GM12865 (cell line): ENCODE measurements around the gene VWA5B1.

Experiments
- DNase-seq: peaks from one replicate; pipeline ENCODE4 v3.0.0; 2010; ENCODE audit warnings: low read depth
- H3K4me3 ChIP-seq: 2 replicates; pipeline ENCODE4 v1.5.1; 2011; ENCODE audit warnings: mild to moderate bottlenecking, low read depth, low read length, control low read depth
- TF ChIP-seq, protein P1 (sequence below): IDR thresholded peaks from 2 replicates; pipeline ENCODE4 v1.5.1; 2011; ENCODE audit warnings: low read length, control low read depth, low read depth, inconsistent platforms; ENCODE audit not compliant: insufficient read depth; ENCODE audit errors: missing control alignments

Gene VWA5B1, protein sequence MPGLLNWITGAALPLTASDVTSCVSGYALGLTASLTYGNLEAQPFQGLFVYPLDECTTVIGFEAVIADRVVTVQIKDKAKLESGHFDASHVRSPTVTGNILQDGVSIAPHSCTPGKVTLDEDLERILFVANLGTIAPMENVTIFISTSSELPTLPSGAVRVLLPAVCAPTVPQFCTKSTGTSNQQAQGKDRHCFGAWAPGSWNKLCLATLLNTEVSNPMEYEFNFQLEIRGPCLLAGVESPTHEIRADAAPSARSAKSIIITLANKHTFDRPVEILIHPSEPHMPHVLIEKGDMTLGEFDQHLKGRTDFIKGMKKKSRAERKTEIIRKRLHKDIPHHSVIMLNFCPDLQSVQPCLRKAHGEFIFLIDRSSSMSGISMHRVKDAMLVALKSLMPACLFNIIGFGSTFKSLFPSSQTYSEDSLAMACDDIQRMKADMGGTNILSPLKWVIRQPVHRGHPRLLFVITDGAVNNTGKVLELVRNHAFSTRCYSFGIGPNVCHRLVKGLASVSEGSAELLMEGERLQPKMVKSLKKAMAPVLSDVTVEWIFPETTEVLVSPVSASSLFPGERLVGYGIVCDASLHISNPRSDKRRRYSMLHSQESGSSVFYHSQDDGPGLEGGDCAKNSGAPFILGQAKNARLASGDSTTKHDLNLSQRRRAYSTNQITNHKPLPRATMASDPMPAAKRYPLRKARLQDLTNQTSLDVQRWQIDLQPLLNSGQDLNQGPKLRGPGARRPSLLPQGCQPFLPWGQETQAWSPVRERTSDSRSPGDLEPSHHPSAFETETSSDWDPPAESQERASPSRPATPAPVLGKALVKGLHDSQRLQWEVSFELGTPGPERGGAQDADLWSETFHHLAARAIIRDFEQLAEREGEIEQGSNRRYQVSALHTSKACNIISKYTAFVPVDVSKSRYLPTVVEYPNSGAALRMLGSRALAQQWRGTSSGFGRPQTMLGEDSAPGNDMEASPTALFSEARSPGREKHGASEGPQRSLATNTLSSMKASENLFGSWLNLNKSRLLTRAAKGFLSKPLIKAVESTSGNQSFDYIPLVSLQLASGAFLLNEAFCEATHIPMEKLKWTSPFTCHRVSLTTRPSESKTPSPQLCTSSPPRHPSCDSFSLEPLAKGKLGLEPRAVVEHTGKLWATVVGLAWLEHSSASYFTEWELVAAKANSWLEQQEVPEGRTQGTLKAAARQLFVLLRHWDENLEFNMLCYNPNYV

DNA sequence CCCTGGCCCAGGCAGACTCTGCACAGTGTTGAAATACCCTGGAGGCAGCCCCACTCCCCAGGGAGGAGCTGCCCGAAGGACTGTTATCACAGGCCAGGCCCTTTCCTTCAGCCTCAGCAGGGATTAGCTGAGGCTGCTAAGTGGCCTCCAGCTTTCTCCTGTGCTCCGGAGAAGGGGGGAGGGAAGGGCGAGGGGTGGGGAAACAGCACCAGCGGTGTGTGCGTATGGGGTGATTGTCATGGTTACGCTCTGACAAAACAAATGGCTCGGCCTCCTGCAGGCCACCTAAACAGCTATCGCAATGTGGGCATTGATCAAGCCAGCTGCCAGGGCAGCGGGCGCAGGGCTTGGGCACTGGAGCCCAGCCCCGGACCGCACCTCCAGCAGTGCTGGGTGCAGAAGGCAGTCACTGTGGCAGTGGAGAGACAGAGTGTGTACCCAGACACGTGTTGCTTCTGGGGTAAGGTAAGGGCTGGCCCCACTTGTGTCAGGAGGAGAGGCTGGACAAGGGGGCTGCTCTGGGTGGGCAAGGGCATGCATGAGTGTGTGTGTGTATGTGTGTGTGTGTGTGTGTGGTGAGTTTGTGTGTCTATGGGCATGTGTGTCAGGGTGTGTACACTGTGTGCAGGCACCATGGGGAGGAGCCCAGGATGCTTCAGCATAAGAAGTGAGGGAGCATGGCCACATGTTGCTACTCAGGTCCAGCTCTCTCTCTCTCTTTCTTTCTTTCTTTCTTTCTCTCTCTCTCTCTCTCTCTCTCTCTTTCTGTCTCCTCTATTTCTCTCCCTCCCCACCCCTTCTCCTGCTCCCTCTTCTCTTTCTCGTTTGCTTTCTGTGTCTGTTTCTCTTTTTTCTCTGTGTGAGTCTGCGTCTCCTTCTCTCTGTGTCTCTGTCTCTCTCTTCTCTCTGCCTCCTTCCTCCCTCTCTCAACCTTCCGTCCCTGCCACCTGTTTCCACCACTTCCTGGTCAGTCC, at the start of gene VWA5B1:
Gene VWA5B1 (plus strand): TSS at position 252 of the 974 bp plus-strand sequence. CDS start 19,727 bp downstream, outside the sequence.
- H3K4me3 ChIP-seq: no peak within 1 kb of the TSS
- DNase-seq: no peak
- TF ChIP-seq, protein P1, sequence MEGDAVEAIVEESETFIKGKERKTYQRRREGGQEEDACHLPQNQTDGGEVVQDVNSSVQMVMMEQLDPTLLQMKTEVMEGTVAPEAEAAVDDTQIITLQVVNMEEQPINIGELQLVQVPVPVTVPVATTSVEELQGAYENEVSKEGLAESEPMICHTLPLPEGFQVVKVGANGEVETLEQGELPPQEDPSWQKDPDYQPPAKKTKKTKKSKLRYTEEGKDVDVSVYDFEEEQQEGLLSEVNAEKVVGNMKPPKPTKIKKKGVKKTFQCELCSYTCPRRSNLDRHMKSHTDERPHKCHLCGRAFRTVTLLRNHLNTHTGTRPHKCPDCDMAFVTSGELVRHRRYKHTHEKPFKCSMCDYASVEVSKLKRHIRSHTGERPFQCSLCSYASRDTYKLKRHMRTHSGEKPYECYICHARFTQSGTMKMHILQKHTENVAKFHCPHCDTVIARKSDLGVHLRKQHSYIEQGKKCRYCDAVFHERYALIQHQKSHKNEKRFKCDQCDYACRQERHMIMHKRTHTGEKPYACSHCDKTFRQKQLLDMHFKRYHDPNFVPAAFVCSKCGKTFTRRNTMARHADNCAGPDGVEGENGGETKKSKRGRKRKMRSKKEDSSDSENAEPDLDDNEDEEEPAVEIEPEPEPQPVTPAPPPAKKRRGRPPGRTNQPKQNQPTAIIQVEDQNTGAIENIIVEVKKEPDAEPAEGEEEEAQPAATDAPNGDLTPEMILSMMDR: no peak

DNA sequence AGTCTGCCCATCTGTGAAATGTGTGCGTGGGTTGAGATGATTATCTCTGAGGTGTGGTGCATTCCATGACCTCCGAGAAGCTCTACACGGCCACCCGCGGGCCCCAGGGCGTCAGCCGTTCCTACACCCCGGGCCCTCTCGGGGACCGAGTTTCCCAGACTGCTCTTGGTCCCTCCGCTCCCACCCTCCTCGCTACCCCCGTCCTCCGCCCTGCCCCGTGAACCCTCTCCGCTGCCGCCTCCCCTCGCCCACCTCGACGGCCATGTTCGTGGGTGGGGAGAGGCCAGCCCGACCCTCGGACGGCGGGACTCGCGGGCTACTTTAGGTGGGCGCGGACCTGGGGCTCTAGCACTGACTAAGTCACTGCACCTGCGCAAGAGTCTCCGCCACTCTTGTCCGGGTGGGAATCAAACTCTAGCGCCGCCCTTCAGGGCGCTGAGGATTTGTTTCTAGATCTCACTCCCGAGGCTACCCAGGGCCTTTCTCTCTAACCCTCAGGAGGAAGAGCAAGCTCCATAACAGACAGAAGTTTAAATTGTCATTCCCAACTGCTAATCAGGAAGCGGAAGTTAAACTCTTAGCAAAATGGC, 47.7 kb upstream of the VWA5B1 start:
- TF ChIP-seq, protein P1: no peak
- H3K4me3 ChIP-seq: no peak overlapping the region
- no peak for DNase-seq

DNA sequence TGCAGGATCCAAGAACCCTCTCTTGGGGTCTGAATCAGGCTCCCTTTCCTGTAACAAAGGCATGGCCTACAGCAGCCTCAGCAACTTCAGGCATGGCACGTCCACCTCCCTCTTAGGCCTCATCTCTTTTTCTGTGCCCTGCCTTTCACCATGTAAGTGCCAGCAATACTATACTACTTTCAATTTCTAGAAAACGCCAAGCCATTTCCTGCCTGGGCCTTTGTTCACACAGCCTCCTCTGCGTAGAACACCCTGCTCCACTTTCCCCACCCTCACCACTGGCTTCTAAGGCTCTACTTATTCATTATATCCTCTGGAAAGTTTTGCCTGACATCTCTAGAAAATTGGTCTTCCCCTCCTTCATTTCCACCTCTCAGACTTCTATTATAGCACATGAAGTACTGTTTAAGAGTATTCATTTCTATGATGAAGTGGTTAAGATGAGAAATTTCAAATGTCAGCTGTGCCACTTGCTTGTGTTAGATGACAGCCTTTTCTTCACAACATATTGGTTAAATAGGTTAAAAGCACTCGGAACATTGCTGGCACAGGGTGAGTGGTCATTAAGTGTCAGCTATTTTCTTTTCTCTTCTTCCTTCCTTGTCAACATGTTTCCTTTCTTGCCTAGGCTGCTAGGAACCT, 41.6 kb upstream of the VWA5B1 start:
- no peak overlapping the region for H3K4me3 ChIP-seq
- TF ChIP-seq, protein P1: no peak
- peak; percentile 56 for DNase-seq

DNA sequence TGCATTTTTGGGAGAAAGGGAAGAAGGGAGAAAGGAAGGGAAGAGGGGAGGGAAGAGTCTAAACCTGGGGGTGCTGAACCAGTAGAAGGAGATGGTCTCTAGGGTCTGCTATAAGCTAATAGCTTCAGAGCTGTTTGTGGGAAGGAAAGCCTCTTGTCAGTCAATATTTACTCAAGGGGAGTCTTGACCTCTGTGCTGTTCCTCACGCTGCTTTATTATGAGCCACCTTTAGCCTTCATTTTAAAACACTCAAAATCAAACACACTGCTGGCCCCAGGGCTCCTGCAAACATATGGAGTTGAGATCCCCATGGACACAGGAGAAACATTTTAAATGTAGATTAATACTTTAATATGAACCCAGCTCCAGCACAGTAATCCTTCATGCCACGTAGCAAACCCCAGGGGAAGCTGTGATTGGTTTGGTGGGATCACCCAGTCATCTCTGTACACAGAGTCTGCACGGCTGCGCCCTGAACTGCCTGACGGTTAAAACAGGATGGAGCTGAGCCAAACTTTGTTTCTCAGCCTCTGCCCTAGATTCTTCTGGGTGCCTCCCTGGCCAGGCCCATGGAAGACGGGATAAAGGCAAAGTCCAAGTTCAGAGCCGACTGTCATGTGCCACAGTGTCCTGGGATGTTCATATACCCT, 40.2 kb upstream of the VWA5B1 start:
- no peak overlapping the region for H3K4me3 ChIP-seq
- peak; percentile 56 for DNase-seq
- TF ChIP-seq, protein P1: no peak

DNA sequence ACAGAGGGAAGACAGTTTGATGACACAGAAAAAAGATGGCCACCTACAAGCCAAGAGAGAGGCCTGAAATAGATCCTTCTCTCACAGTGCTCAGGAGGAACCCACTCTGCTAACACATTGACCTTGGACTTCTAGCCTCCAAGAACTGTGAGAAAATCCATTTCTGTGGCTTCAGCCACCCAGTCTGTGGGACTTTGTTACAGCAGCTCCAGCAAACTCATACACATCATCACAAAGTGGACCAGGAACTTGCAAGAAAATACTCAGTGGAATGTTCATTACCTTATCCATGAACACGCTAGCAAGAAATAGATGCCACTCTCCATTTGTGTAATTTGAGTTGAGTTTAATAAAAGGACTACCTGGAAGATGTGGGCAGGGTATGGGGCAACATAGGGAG, 38.1 kb upstream of the VWA5B1 start:
- no peak for DNase-seq
- TF ChIP-seq, protein P1: no peak
- no peak overlapping the region for H3K4me3 ChIP-seq
